Left lung (tissue), 10 donors: ENCODE measurements around the gene NLRC5. TPM values are rescaled to one million over a fixed set of nuclear protein-coding genes. Genes with fewer than 3 reads are reported as not detected.

Experiments
- ATAC-seq: fragments of 200-7000 bp; cut with Tn5 transposase; one replicate; pipeline ENCODE4 v1.9.1; 2020; ENCODE audit warnings: moderate library complexity
- DNase-seq, 4 donors: peaks; one replicate each; pipeline ENCODE4 v3.0.0-alpha.2; 2013 to 2020
- H3K27ac ChIP-seq, 2 donors: fragments of 200-600 bp; sonication (generic) in 1 of 2; one replicate each; pipeline versions ENCODE4 v1.5.0 to v1.8.0; 2020 to 2021
- H3K27me3 ChIP-seq, 2 donors: fragments of 200-600 bp; sonication (generic) in 1 of 2; one replicate each; pipeline versions ENCODE4 v1.5.0 to v1.8.0; 2020 to 2021
- H3K36me3 ChIP-seq, 2 donors: fragments of 200-600 bp; sonication (generic) in 1 of 2; one replicate each; pipeline versions ENCODE4 v1.5.0 to v1.8.0; 2020 to 2021
- H3K4me1 ChIP-seq, 2 donors: fragments of 200-600 bp; one replicate each; pipeline ENCODE4 v1.8.0; 2021
- H3K4me3 ChIP-seq, 2 donors: fragments of 200-600 bp; sonication (generic) in 1 of 2; one replicate each; pipeline versions ENCODE4 v1.5.0 to v1.8.0; 2020 to 2021; ENCODE audit warnings: mild to moderate bottlenecking in 1 of 2
- H3K9me3 ChIP-seq, 2 donors: fragments of 200-600 bp; sonication (generic) in 1 of 2; one replicate each; pipeline versions ENCODE4 v1.5.0 to v1.8.0; 2020 to 2021
- CTCF ChIP-seq, 2 donors: fragments of 200-600 bp; sonication (generic) in 1 of 2; IDR thresholded peaks; one replicate each; pipeline versions ENCODE4 v1.5.0 to v1.8.0; 2021; ENCODE audit warnings: antibody characterized with exemption in 2 of 2
- intact Hi-C, 2 donors: fragments of 100-400 bp; cut with DNase I; formaldehyde crosslinking; loops; one replicate each; pipeline versions ENCODE4 v1.11.2 to v1.14.2; 2022
- polyA plus RNA-seq, 6 donors: library from polyadenylated mRNA; unstranded; fragments of 120-200 nt; gene quantifications; one replicate each; pipeline ENCODE4 v1.2.1, GENCODE V29; 2013; ENCODE audit not compliant: insufficient read length in 6 of 6
- total RNA-seq, 2 donors: library from RNA; stranded (reverse); fragmentation: NEBNext Ultra II Directional; extraction: Animal tissue kit (Norgen Biotek cat#: 25700); gene quantifications; one replicate each; pipeline ENCODE4 v1.2.1, GENCODE V29; 2021
- donor health status: DM: no; HTN: yes; CAD: no.
- donor health status: DM: no; HTN: no; CAD: no.

The NLRC5 gene
- total and polyA plus RNA-seq, 8 donors: 9.8 to 93.3 (median 12.9) TPM

GRCh38 chr16:57133031-57133430 lies 143.7 kb downstream of the NLRC5 start:
- H3K4me1 ChIP-seq: peaks cover 0 to 11% of the 10 kb centered on the region in 2 donors
- DNase-seq (peak in 1 of 4 donors; percentile 48), ATAC-seq (no peak)
- intact Hi-C loops: no loop called here
- H3K9me3 ChIP-seq: no peaks in the 10 kb centered on the region
- peaks cover 0 to 51% of the 10 kb centered on the region in 2 donors for H3K36me3 ChIP-seq
- H3K27ac ChIP-seq: no peak overlapping the region
- no peak for TF ChIP-seq CTCF (IDR thresholded peaks at IDR 0.05)
- no peaks in the 10 kb centered on the region for H3K27me3 ChIP-seq
- H3K4me3 ChIP-seq: no peak overlapping the region

Other genes with a start within 250 kb of the NLRC5 start
- gene SLC12A3, start 124.3 kb upstream of the NLRC5 start, total RNA-seq: not detected
- under 1 TPM; 0.13 to 0.49 (median 0.20) TPM for gene SLC12A3, start 124.3 kb upstream of the NLRC5 start, polyA plus RNA-seq
- 100 to 1,000 TPM; 104 to 155 TPM for gene HERPUD1, start 57.4 kb upstream of the NLRC5 start, total RNA-seq
- 100 to 1,000 TPM in 5 of 6 donors, 10 to 100 TPM in 1; 99.6 to 131 (median 115) TPM for gene HERPUD1, start 57.4 kb upstream of the NLRC5 start, polyA plus RNA-seq
- under 1 TPM; 0.58 to 0.82 TPM for gene CETP, start 27.6 kb upstream of the NLRC5 start, total RNA-seq
- 10 to 100 TPM; 11.8 to 15.2 (median 13.9) TPM for gene CETP, start 27.6 kb upstream of the NLRC5 start, polyA plus RNA-seq
- 10 to 100 TPM; 49.4 to 49.9 TPM for gene CPNE2, start 103.0 kb downstream of the NLRC5 start, total RNA-seq
- gene CPNE2, start 103.0 kb downstream of the NLRC5 start, polyA plus RNA-seq: 10 to 100 TPM; 63.8 to 72.1 (median 67.8) TPM
- gene PSME3IP1, start 196.5 kb downstream of the NLRC5 start, total RNA-seq: 10 to 100 TPM; 53.1 to 71.8 TPM
- gene PSME3IP1, start 196.5 kb downstream of the NLRC5 start, polyA plus RNA-seq: 100 to 1,000 TPM in 5 of 6 donors, 10 to 100 TPM in 1; 97.7 to 123 (median 108) TPM
- 10 to 100 TPM; 32.5 to 36.6 TPM for gene RSPRY1, start 196.8 kb downstream of the NLRC5 start, total RNA-seq
- 10 to 100 TPM; 37.4 to 46.8 (median 41.6) TPM for gene RSPRY1, start 196.8 kb downstream of the NLRC5 start, polyA plus RNA-seq